Measurements from ENCODE around the gene TTC9C. TPM values are rescaled to one million over a fixed set of nuclear protein-coding genes. Genes with fewer than 3 reads are reported as not detected.

TTC9C gene
- total and polyA plus RNA-seq, 2 of the 8 experiments (the other 6 are each of a cell fraction or from before 2014, with no cell fraction given): 25.4 to 34.1 TPM

DNA sequence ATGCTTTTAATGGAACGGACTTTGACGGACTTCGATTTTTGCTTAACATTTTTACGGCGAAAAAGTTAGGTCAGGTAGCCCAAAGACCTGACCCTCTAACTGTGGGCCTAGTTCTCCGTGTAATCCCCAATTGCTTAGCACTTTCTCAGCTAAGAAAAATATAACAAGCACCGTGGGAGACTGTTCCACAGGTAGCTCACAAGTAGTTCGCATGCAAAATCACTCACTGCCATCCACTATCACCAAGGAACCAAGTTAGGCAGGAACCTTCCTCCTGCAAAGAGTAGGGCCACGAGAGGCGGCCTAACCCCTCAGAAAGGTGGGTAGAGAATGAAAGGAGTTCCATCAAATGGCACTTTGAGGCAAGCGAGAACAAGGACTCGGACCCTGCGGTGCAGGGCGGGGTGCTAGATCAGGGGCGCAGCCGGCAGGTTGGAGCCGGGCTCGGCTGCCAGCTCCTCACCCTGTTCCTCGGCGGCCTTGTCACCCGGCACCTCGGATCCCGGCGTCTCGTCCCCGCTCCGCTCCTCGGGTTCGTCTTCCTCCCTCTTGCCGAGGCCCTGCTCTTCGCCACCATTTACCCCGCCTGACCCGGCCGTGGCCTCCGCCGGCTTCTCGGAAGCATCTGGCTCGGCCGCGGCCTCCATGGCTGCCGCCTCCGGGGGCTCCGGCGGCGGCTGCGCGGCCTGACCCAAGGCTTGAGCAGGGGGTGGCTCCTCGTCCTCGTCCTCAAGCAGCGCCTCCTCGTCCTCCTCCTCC, 2.0 kb upstream of the TTC9C start:
- Histone ChIP-seq H2BK20ac (ENCODE audit: low read length) (no peak overlapping the region), H3K18ac (ENCODE audit: extremely low read depth, low read length) (no peak overlapping the region), H3K4me1 (replicated peaks in 1 of 4; ENCODE audit: control insufficient read depth in 3 of 4, insufficient read depth in 4 of 4, low read length in 3 of 4) (no peaks in the 10 kb centered on the region; a peak in 3 of 7 replicates), H2BK5ac (ENCODE audit: low read depth, low read length) (peak overlapping the region; percentile 91), H3K79me1 (ENCODE audit: low read depth, low read length) (0 out of 2 replicates have a peak, but pooled peaks cover 2% of the 10 kb centered on the region), H4K8ac (ENCODE audit: extremely low read depth, insufficient read depth, low read length) (peak overlapping the region; percentile 91; the same call in 1 of the 2 replicates), H2BK12ac (ENCODE audit: low read depth, low read length) (no peak overlapping the region), H3K9ac (replicated peaks in 1 of 4; ENCODE audit: extremely low read depth in 1 of 4, low read depth in 3 of 4, low read length in 3 of 4) (peak overlapping the region; percentile 84 to 92 (median 90)), H3K4ac (replicated peaks; ENCODE audit: insufficient read length, low read depth, low read length) (no peak overlapping the region), H2BK15ac (ENCODE audit: low read length) (no peak overlapping the region), H2AFZ (ENCODE audit: low read length) (no peak overlapping the region), H3K4me3 (ENCODE audit: extremely low read depth in 1 of 4, insufficient read depth in 2 of 4, low read depth in 3 of 4, low read length in 4 of 4) (peak overlapping the region; percentile 87 to 98 (median 96)), H4K20me1 (replicated peaks in 1 of 2; ENCODE audit: control insufficient read depth in 1 of 2, insufficient read depth in 2 of 2, low read length in 2 of 2) (peaks cover 12 to 17% of the 10 kb centered on the region in 2 experiments), H4K91ac (replicated peaks; ENCODE audit: insufficient read length, low read length) (peak overlapping the region; percentile 40), H3K23ac (ENCODE audit: insufficient read length) (no peak overlapping the region), H2AK5ac (ENCODE audit: low read depth, low read length) (no peak overlapping the region), H3K4me2 (ENCODE audit: insufficient read depth in 1 of 2, low read depth in 2 of 2, low read length in 2 of 2) (peak overlapping the region; percentile 85 to 93), H3K9me3 (ENCODE audit: insufficient read depth in 2 of 2, low read depth in 1 of 2, low read length in 1 of 2) (no peaks in the 10 kb centered on the region), H3K27me3 (replicated peaks in 1 of 4; ENCODE audit: control insufficient read depth in 3 of 4, extremely low read depth in 1 of 4, insufficient read depth in 3 of 4, low read length in 3 of 4) (no peaks in the 10 kb centered on the region), H2BK120ac (replicated peaks; ENCODE audit: low read depth, low read length) (no peak overlapping the region), H3K36me3 (ENCODE audit: control insufficient read depth in 2 of 4, insufficient read depth in 4 of 4, low read length in 3 of 4) (peaks cover 19 to 36% (median 26%) of the 10 kb centered on the region in 4 experiments), H3K23me2 (ENCODE audit: low read depth, low read length) (peaks cover 16% of the 10 kb centered on the region), H3K79me2 (ENCODE audit: control insufficient read depth in 1 of 2, insufficient read depth in 2 of 2, low read length in 2 of 2) (peaks cover 18 to 74% of the 10 kb centered on the region in 2 experiments), H3K56ac (replicated peaks; ENCODE audit: insufficient read length, low read depth, low read length) (peak overlapping the region; percentile 27), H3K14ac (ENCODE audit: insufficient read length) (no peak overlapping the region), H4K5ac (ENCODE audit: insufficient read length, low read depth, low read length) (peak overlapping the region; percentile 97), H3K27ac (ENCODE audit: low read depth, low read length) (peak overlapping the region; percentile 92)
- TF ChIP-seq SIN3A (conservative IDR thresholded peaks at IDR 0.05 in 1 of 2, IDR thresholded peaks at IDR 0.05 in 1 of 2; ENCODE audit: low read depth in 1 of 2, low read length in 2 of 2): 0 out of 4 replicates have a peak, but pooled peaks of 1 of the 2 experiments have one; percentile 16
- no peak for TF ChIP-seq CBX5 (IDR thresholded peaks at IDR 0.05; ENCODE audit: low read depth, low read length)
- 0 out of 4 replicates have a peak, but pooled peaks of 1 of the 2 experiments have one; percentile 29 for TF ChIP-seq HDAC2 (IDR thresholded peaks at IDR 0.05; ENCODE audit: borderline replicate concordance in 1 of 2, low read depth in 2 of 2, low read length in 2 of 2)
- 3% methylated on average over 43 of the region's 51 CpGs; no CpG with 5 or more reads in 1 of the 2 experiments for WGBS, 2 experiments (ENCODE audit: extremely low coverage in 1 of 2, insufficient coverage in 1 of 2, insufficient read length in 1 of 2, insufficient replicate concordance in 2 of 2, low coverage in 1 of 2, low lambda C conversion rate in 2 of 2, missing lambda C conversion rate in 1 of 2)
- FAIRE-seq: no peak
- no peak for DNase-seq (ENCODE audit: low read depth in 1 of 2, low spot score in 2 of 2)
- POLR2A ChIA-PET (ENCODE audit: partially characterized antibody): interaction anchor here (0.6 to 10.9 kb wide), 33 partner anchors 8 to 159 kb away, joined by 3 to 192 read pairs (median 5); partner anchors contain the start of genes BSCL2, C11orf98, CSKMT and EEF1G
- CTCF ChIA-PET (ENCODE audit: partially characterized antibody): interaction anchor here (1.2 to 2.1 kb wide), 3 partner anchors 27 to 60 kb away, joined by 4 to 9 read pairs (median 5); partner anchors contain the start of gene ZBTB3

Measured in H1 (cell line).